Stimulated activated naive CD8-positive, alpha-beta T cell treated with anti-CD3 and anti-CD28 coated beads, Interleukin-15, Interleukin-2, amounts not matched to agents 100 ng/mL and 50 ng/mL, for 24 hours (primary cell): Measurements from ENCODE around the gene NF1.

Experiments used
- H3K27ac Mint-ChIP-seq: one replicate; pipeline ENCODE4 v1.8.0; 2021; ENCODE audit warnings: mild to moderate bottlenecking, mixed read lengths
- H3K27me3 Mint-ChIP-seq: one replicate; pipeline ENCODE4 v1.8.0; 2021; ENCODE audit warnings: mixed read lengths
- H3K36me3 Mint-ChIP-seq: one replicate; pipeline ENCODE4 v1.8.0; 2021; ENCODE audit warnings: low read depth, mixed read lengths
- H3K4me1 Mint-ChIP-seq: one replicate; pipeline ENCODE4 v1.8.0; 2021; ENCODE audit warnings: low read depth, mixed read lengths
- H3K4me3 Mint-ChIP-seq: one replicate; pipeline ENCODE4 v1.8.0; 2021; ENCODE audit warnings: mild to moderate bottlenecking, mixed read lengths
- H3K9me3 Mint-ChIP-seq: one replicate; pipeline ENCODE4 v1.8.0; 2021; ENCODE audit warnings: mixed read lengths

The NF1 gene

DNA sequence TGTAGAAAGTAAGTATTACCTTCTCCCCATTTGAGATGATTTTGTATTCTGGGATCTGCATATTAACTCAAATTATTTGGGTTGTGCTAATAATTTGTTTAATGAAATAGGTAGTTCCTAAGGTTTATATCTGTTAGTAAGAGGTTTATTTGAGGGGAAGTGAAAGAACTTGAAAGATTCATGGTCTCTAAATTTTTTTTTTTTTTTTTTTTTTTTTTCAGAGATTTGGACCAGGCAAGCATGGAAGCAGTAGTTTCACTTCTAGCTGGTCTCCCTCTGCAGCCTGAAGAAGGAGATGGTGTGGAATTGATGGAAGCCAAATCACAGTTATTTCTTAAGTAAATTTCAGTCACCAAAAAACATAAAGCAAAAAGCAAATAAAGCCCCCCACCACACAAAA, 137.1 kb downstream of the NF1 start:
- no peak overlapping the region for H3K4me3 Mint-ChIP-seq
- no peaks in the 10 kb centered on the region for H3K27me3 Mint-ChIP-seq
- H3K27ac Mint-ChIP-seq, result no peak overlapping the region
- H3K4me1 Mint-ChIP-seq, result no peaks in the 10 kb centered on the region
- H3K36me3 Mint-ChIP-seq, result peaks cover 24% of the 10 kb centered on the region
- H3K9me3 Mint-ChIP-seq, result no peaks in the 10 kb centered on the region

DNA sequence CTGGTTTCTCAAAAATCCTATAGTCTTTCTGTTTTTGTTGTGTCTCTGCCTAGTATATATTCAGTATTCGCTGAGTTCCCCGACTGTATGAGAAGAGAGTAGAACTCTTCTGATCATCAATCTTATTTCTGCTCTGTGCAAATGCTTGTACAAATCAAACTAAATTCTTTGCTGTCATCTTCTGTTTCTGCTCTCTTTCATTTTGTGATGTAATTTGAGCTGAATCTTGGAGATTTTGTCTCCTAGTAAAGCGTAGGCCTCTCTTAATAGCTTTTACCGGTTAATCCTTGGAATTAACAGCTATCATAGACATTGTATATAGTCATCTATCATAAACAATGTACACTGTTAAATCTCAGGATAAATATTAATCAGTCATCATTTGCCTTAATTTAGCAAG, 140.3 kb downstream of the NF1 start:
- no peaks in the 10 kb centered on the region for H3K27me3 Mint-ChIP-seq
- no peak overlapping the region for H3K27ac Mint-ChIP-seq
- no peak overlapping the region for H3K4me3 Mint-ChIP-seq
- H3K4me1 Mint-ChIP-seq, result no peaks in the 10 kb centered on the region
- H3K36me3 Mint-ChIP-seq, result peaks cover 26% of the 10 kb centered on the region
- H3K9me3 Mint-ChIP-seq, result no peaks in the 10 kb centered on the region

DNA sequence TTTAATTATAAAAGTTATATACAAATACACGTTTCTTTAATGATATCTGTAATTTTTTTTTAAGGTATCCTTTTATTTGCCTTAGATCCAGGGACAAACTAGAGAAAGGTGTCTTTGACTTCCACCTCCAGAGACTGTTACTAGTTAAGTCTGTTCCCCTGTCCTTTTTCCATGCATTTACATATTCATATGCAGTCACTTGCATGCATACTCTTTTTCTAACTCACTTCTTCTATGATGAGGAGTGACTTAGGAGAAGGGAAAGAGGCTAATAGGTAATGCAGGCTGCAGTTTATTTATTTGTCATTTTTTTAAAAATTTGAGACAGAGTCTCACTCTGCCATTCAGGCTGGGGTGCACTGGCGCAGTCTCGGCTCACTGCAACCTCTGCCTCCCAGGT, 141.4 kb downstream of the NF1 start:
- Mint-ChIP-seq H3K36me3 (peaks cover 34% of the 10 kb centered on the region), H3K4me3 (no peak overlapping the region)

DNA sequence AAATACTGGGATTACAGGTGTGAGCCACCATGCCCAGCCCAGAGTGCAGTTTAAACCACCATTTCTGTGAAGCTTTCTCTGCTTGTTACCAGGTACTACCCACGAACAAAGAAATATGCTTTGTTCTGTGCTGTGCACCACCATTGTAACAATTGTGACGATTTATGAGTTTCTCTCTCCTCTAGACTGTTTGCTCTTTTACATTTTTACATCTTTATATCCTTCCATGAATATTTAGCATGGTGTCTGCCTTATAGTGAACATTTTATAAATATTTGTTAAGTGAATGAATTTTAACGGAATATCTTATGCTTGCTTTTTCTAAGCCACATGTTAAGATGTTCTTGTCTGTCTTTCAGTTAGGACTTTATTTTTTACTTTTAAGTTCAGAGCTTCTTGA, 141.9 kb downstream of the NF1 start:
- Mint-ChIP-seq H3K4me1 (peaks cover 5% of the 10 kb centered on the region), H3K9me3 (no peaks in the 10 kb centered on the region), H3K4me3 (no peak overlapping the region), H3K36me3 (peaks cover 38% of the 10 kb centered on the region), H3K27me3 (no peaks in the 10 kb centered on the region), H3K27ac (no peak overlapping the region)

More for the DNA sequence above, 141.4 kb downstream of the NF1 start:
- H3K27me3 Mint-ChIP-seq, result no peaks in the 10 kb centered on the region
- no peaks in the 10 kb centered on the region for H3K9me3 Mint-ChIP-seq
- no peak overlapping the region for H3K27ac Mint-ChIP-seq
- peaks cover under 1% of the 10 kb centered on the region for H3K4me1 Mint-ChIP-seq

GRCh38 chr17:31241116-31241515, 146.3 kb downstream of the NF1 start:
- no peak overlapping the region for H3K27ac Mint-ChIP-seq
- peaks cover 40% of the 10 kb centered on the region for H3K36me3 Mint-ChIP-seq

GRCh38 chr17:31248986-31249834, 154.4 kb downstream of the NF1 start:
- no peak overlapping the region for H3K4me3 Mint-ChIP-seq
- no peaks in the 10 kb centered on the region for H3K9me3 Mint-ChIP-seq
- H3K4me1 Mint-ChIP-seq, result peaks cover 4% of the 10 kb centered on the region
- no peaks in the 10 kb centered on the region for H3K27me3 Mint-ChIP-seq
- no peak overlapping the region for H3K27ac Mint-ChIP-seq
- H3K36me3 Mint-ChIP-seq, result peaks cover 11% of the 10 kb centered on the region

More at GRCh38 chr17:31241116-31241515, 146.3 kb downstream of the NF1 start:
- no peaks in the 10 kb centered on the region for H3K9me3 Mint-ChIP-seq
- H3K4me1 Mint-ChIP-seq, result peaks cover 5% of the 10 kb centered on the region
- no peaks in the 10 kb centered on the region for H3K27me3 Mint-ChIP-seq
- no peak overlapping the region for H3K4me3 Mint-ChIP-seq

- Mint-ChIP-seq H3K9me3 (no peaks in the 10 kb centered on the region), H3K27ac (no peak overlapping the region), H3K4me3 (no peak overlapping the region), H3K27me3 (no peaks in the 10 kb centered on the region), H3K36me3 (peaks cover 11% of the 10 kb centered on the region), H3K4me1 (peaks cover 4% of the 10 kb centered on the region)
Measured at GRCh38 chr17:31249835-31250141, 155.0 kb downstream of the NF1 start.

DNA sequence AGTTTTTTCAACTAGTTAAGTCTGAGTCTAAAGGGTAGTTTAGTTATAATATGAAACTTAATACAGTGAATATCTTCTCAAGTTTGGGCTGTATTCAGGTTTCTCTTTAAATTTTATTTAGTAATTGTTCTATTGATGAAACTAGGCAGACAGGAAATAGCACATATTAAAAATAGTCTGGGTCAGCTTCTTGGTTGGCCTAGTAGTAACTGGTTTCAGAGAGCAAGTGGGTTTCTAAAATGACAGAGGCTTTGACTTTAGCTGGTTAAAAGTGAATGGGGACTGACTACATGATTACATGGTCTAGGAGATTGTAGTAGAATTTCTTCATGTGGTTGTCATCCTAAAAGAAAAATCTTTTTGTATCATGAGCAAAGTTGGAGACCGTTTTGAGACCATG, 155.5 kb downstream of the NF1 start:
- Mint-ChIP-seq H3K4me3 (no peak overlapping the region), H3K9me3 (no peaks in the 10 kb centered on the region), H3K36me3 (peaks cover 9% of the 10 kb centered on the region), H3K27ac (no peak overlapping the region), H3K27me3 (no peaks in the 10 kb centered on the region), H3K4me1 (peaks cover 4% of the 10 kb centered on the region)

GRCh38 chr17:31251105-31251969, 156.6 kb downstream of the NF1 start:
- Mint-ChIP-seq H3K9me3 (no peaks in the 10 kb centered on the region), H3K36me3 (peaks cover 4% of the 10 kb centered on the region), H3K4me3 (no peak overlapping the region), H3K4me1 (peaks cover 4% of the 10 kb centered on the region), H3K27me3 (no peaks in the 10 kb centered on the region), H3K27ac (no peak overlapping the region)

DNA sequence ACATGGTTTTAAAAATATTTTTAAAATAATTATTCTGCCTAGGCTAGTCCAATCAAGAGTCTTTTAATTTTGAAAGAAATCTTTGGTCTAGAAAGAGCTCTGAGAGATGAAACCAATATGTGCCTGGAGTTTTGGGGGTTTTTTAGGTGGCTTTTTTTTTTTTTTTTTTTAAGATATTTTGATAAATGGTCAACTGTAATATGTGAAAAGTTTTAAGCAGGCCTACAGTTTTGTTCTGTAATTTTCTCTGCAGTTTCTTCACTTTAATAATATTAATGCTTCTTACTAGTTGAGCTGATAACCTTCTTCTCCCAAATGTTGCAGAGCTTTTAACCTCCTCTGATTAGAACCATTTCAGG, 157.2 kb downstream of the NF1 start:
- Mint-ChIP-seq H3K36me3 (peaks cover 4% of the 10 kb centered on the region), H3K4me1 (peaks cover 4% of the 10 kb centered on the region), H3K9me3 (no peaks in the 10 kb centered on the region), H3K4me3 (no peak overlapping the region), H3K27ac (no peak overlapping the region), H3K27me3 (no peaks in the 10 kb centered on the region)

DNA sequence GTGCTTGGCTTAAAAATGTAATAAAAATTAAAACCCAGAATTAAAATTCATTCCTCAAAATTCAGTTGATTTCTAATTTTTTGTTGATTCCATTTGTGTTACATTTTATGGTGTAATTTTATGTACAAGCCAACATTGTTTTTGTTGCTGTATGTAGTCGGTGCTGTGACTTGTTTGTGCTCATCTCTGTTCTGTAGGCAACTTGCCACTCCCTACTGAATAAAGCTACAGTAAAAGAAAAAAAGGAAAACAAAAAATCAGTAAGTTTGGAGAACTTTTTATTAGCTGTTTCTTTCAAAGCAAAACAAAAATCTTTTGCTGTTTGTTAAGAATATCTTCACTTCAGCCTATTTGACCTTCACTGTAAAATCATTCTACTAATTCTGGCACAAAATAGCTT, 158.0 kb downstream of the NF1 start:
- no peaks in the 10 kb centered on the region for H3K27me3 Mint-ChIP-seq
- no peak overlapping the region for H3K4me3 Mint-ChIP-seq
- H3K36me3 Mint-ChIP-seq, result peaks cover 4% of the 10 kb centered on the region
- no peak overlapping the region for H3K27ac Mint-ChIP-seq
- no peaks in the 10 kb centered on the region for H3K9me3 Mint-ChIP-seq
- peaks cover 4% of the 10 kb centered on the region for H3K4me1 Mint-ChIP-seq

GRCh38 chr17:31254654-31255053, 159.9 kb downstream of the NF1 start:
- peaks cover 4% of the 10 kb centered on the region for H3K4me1 Mint-ChIP-seq

GRCh38 chr17:31256936-31257335, 162.2 kb downstream of the NF1 start:
- Mint-ChIP-seq H3K27ac (no peak overlapping the region), H3K4me3 (no peak overlapping the region), H3K4me1 (no peaks in the 10 kb centered on the region), H3K9me3 (no peaks in the 10 kb centered on the region), H3K27me3 (no peaks in the 10 kb centered on the region), H3K36me3 (peaks cover 21% of the 10 kb centered on the region)

More at GRCh38 chr17:31254654-31255053, 159.9 kb downstream of the NF1 start:
- no peak overlapping the region for H3K4me3 Mint-ChIP-seq
- peaks cover 6% of the 10 kb centered on the region for H3K36me3 Mint-ChIP-seq
- H3K27ac Mint-ChIP-seq, result no peak overlapping the region
- H3K9me3 Mint-ChIP-seq, result no peaks in the 10 kb centered on the region
- H3K27me3 Mint-ChIP-seq, result no peaks in the 10 kb centered on the region

- Mint-ChIP-seq H3K27ac (no peak overlapping the region), H3K4me1 (no peaks in the 10 kb centered on the region), H3K27me3 (no peaks in the 10 kb centered on the region), H3K9me3 (no peaks in the 10 kb centered on the region), H3K4me3 (no peak overlapping the region), H3K36me3 (peaks cover 21% of the 10 kb centered on the region)
Measured at GRCh38 chr17:31260151-31260550, 165.4 kb downstream of the NF1 start.

- H3K27me3 Mint-ChIP-seq, result no peaks in the 10 kb centered on the region
- H3K4me3 Mint-ChIP-seq, result no peak overlapping the region
- peaks cover 3% of the 10 kb centered on the region for H3K4me1 Mint-ChIP-seq
- no peak overlapping the region for H3K27ac Mint-ChIP-seq
- no peaks in the 10 kb centered on the region for H3K9me3 Mint-ChIP-seq
- peaks cover 26% of the 10 kb centered on the region for H3K36me3 Mint-ChIP-seq
Measured at GRCh38 chr17:31261601-31262000, 166.8 kb downstream of the NF1 start.
